RPMI7951 (cell line): ENCODE measurements around the gene SMYD5. TPM values are rescaled to one million over a fixed set of nuclear protein-coding genes. Genes with fewer than 3 reads are reported as not detected.

ENCODE experiments used
- total RNA-seq: library from RNA; depleted of rRNA; stranded (reverse); fragments of >200 nt; shearing (Covaris generic); gene quantifications from 2 replicates; pipeline ENCODE4 v1.2.3, GENCODE V29; 2014; rRNA removed

SMYD5 gene
- total RNA-seq, 1 experiment from 2014 or later = 21.5 TPM

Other genes starting within 250 kb of the SMYD5 start
- gene SFXN5, start 142.5 kb upstream of the SMYD5 start, total RNA-seq = 8.7 and 18.3 TPM in 2 replicates
- gene RAB11FIP5, start 101.3 kb upstream of the SMYD5 start, total RNA-seq = 13.1 and 15.1 TPM in 2 replicates
- not detected in 2 replicates for gene NOTO, start 11.7 kb upstream of the SMYD5 start, total RNA-seq
- gene PRADC1, start 19.0 kb downstream of the SMYD5 start, total RNA-seq = 43.6 and 52.7 TPM in 2 replicates
- 396 and 500 TPM in 2 replicates for gene CCT7, start 20.1 kb downstream of the SMYD5 start, total RNA-seq
- gene FBXO41, start 70.2 kb downstream of the SMYD5 start, total RNA-seq = 0.98 and 1.1 TPM in 2 replicates
- gene EGR4, start 79.3 kb downstream of the SMYD5 start, total RNA-seq = not detected in 2 replicates
- gene ALMS1, start 171.6 kb downstream of the SMYD5 start, total RNA-seq = 14.2 and 16.7 TPM in 2 replicates